ENCODE data around the gene CTBP1.

The CTBP1 gene

GRCh38 chr4:1225272-1226143 lies 23.4 kb downstream of the CTBP1 start:
- H3K14ac ChIP-seq (ENCODE audit: low read length) = no peak overlapping the region
- no peak overlapping the region for H2AFZ ChIP-seq (ENCODE audit: low read length)
- H3K9ac ChIP-seq (ENCODE audit: low read depth, low read length, poor library complexity) = no peak overlapping the region
- no peak overlapping the region for H4K91ac ChIP-seq (ENCODE audit: low read depth, low read length, poor library complexity)
- no CpG with 5 or more reads among the region's 67 CpGs for WGBS, 2 donors (ENCODE audit: extremely low coverage in 2 of 2, insufficient read length in 2 of 2, insufficient replicate concordance in 1 of 2)
- H3K4me1 ChIP-seq (ENCODE audit: control insufficient read depth in 2 of 2, insufficient read depth in 1 of 2, low read depth in 1 of 2, low read length in 2 of 2) = no peaks in the 10 kb centered on the region
- H2BK5ac ChIP-seq (ENCODE audit: low read length) = no peak overlapping the region
- peak overlapping the region; percentile 40 for H2BK120ac ChIP-seq (ENCODE audit: low read depth, low read length)
- H3K27ac ChIP-seq (replicated peaks; ENCODE audit: low read length) = no peak overlapping the region
- H3K4ac ChIP-seq (ENCODE audit: low read length) = peak overlapping the region; percentile 66
- H3K36me3 ChIP-seq (replicated peaks in 1 of 2; ENCODE audit: control insufficient read depth in 2 of 2, insufficient read depth in 2 of 2, low read length in 2 of 2) = peaks cover 70 to 91% of the 10 kb centered on the region in 2 donors
- peaks cover 39% of the 10 kb centered on the region for H3K79me1 ChIP-seq (ENCODE audit: low read depth, low read length)
- no peak overlapping the region for H2BK12ac ChIP-seq (ENCODE audit: low read length)
- H2BK15ac ChIP-seq (ENCODE audit: low read length) = no peak overlapping the region
- no peak overlapping the region for H3K18ac ChIP-seq (ENCODE audit: low read length)
- no peak overlapping the region for H4K8ac ChIP-seq (ENCODE audit: low read depth, low read length)
- peaks cover 0 to 5% of the 10 kb centered on the region in 2 donors for H3K9me3 ChIP-seq (replicated peaks in 1 of 2; ENCODE audit: control insufficient read depth in 2 of 2, insufficient read depth in 1 of 2, low read depth in 1 of 2, low read length in 2 of 2)
- H3K4me2 ChIP-seq (ENCODE audit: insufficient read depth, low read length, poor library complexity, severe bottlenecking) = no peak overlapping the region
- no peak overlapping the region for H2AK5ac ChIP-seq (ENCODE audit: low read depth, low read length)
- H3K23ac ChIP-seq (ENCODE audit: low read depth, low read length, poor library complexity) = peak overlapping the region; percentile 66
- H3K27me3 ChIP-seq (ENCODE audit: control insufficient read depth in 3 of 3, insufficient read depth in 3 of 3, low read depth in 1 of 3, low read length in 3 of 3) = no peaks in the 10 kb centered on the region
- DNase-seq (ENCODE audit: low spot score) = no peak
- no peak overlapping the region for H3K4me3 ChIP-seq (ENCODE audit: low read length in 2 of 2)

GRCh38 chr4:1223841-1224809 lies 24.8 kb downstream of the CTBP1 start:
- Histone ChIP-seq H3K4me3 (ENCODE audit: low read length in 2 of 2) (peak overlapping the region in 1 of 2 donors; percentile 51), H3K9ac (ENCODE audit: low read depth, low read length, poor library complexity) (peak overlapping the region; percentile 56), H3K27me3 (ENCODE audit: control insufficient read depth in 3 of 3, insufficient read depth in 3 of 3, low read depth in 1 of 3, low read length in 3 of 3) (no peaks in the 10 kb centered on the region), H4K91ac (ENCODE audit: low read depth, low read length, poor library complexity) (no peak overlapping the region), H3K4ac (ENCODE audit: low read length) (no peak overlapping the region), H2BK5ac (ENCODE audit: low read length) (peak overlapping the region; percentile 32), H2BK15ac (ENCODE audit: low read length) (no peak overlapping the region), H4K8ac (ENCODE audit: low read depth, low read length) (peak overlapping the region; percentile 56), H3K4me1 (ENCODE audit: control insufficient read depth in 2 of 2, insufficient read depth in 1 of 2, low read depth in 1 of 2, low read length in 2 of 2) (no peaks in the 10 kb centered on the region), H3K9me3 (replicated peaks in 1 of 2; ENCODE audit: control insufficient read depth in 2 of 2, insufficient read depth in 1 of 2, low read depth in 1 of 2, low read length in 2 of 2) (peaks cover 0 to 5% of the 10 kb centered on the region in 2 donors), H2BK120ac (ENCODE audit: low read depth, low read length) (peak overlapping the region; percentile 76), H2AFZ (ENCODE audit: low read length) (no peak overlapping the region), H2AK5ac (ENCODE audit: low read depth, low read length) (no peak overlapping the region), H2BK12ac (ENCODE audit: low read length) (no peak overlapping the region), H3K14ac (ENCODE audit: low read length) (no peak overlapping the region), H3K36me3 (replicated peaks in 1 of 2; ENCODE audit: control insufficient read depth in 2 of 2, insufficient read depth in 2 of 2, low read length in 2 of 2) (peaks cover 59 to 88% of the 10 kb centered on the region in 2 donors), H3K4me2 (ENCODE audit: insufficient read depth, low read length, poor library complexity, severe bottlenecking) (no peak overlapping the region), H3K23ac (ENCODE audit: low read depth, low read length, poor library complexity) (peak overlapping the region; percentile 66), H3K79me1 (ENCODE audit: low read depth, low read length) (peaks cover 29% of the 10 kb centered on the region), H3K18ac (ENCODE audit: low read length) (no peak overlapping the region), H3K27ac (replicated peaks; ENCODE audit: low read length) (no peak overlapping the region)
- no peak for DNase-seq (ENCODE audit: low spot score)
- no CpG with 5 or more reads among the region's 40 CpGs for WGBS, 2 donors (ENCODE audit: extremely low coverage in 2 of 2, insufficient read length in 2 of 2, insufficient replicate concordance in 1 of 2)

GRCh38 chr4:1222938-1223690 lies 25.8 kb downstream of the CTBP1 start:
- Histone ChIP-seq H3K23ac (ENCODE audit: low read depth, low read length, poor library complexity) (no peak overlapping the region), H4K91ac (ENCODE audit: low read depth, low read length, poor library complexity) (no peak overlapping the region), H2BK12ac (ENCODE audit: low read length) (no peak overlapping the region), H2BK15ac (ENCODE audit: low read length) (no peak overlapping the region), H3K4ac (ENCODE audit: low read length) (no peak overlapping the region), H3K27ac (replicated peaks; ENCODE audit: low read length) (no peak overlapping the region), H3K27me3 (ENCODE audit: control insufficient read depth in 3 of 3, insufficient read depth in 3 of 3, low read depth in 1 of 3, low read length in 3 of 3) (no peaks in the 10 kb centered on the region), H2BK120ac (ENCODE audit: low read depth, low read length) (no peak overlapping the region), H3K9me3 (replicated peaks in 1 of 2; ENCODE audit: control insufficient read depth in 2 of 2, insufficient read depth in 1 of 2, low read depth in 1 of 2, low read length in 2 of 2) (peaks cover 0 to 5% of the 10 kb centered on the region in 2 donors), H3K4me3 (ENCODE audit: low read length in 2 of 2) (no peak overlapping the region), H3K18ac (ENCODE audit: low read length) (no peak overlapping the region), H3K14ac (ENCODE audit: low read length) (no peak overlapping the region), H3K9ac (ENCODE audit: low read depth, low read length, poor library complexity) (no peak overlapping the region), H2AFZ (ENCODE audit: low read length) (no peak overlapping the region), H4K8ac (ENCODE audit: low read depth, low read length) (no peak overlapping the region), H3K4me1 (ENCODE audit: control insufficient read depth in 2 of 2, insufficient read depth in 1 of 2, low read depth in 1 of 2, low read length in 2 of 2) (no peaks in the 10 kb centered on the region), H2AK5ac (ENCODE audit: low read depth, low read length) (no peak overlapping the region), H2BK5ac (ENCODE audit: low read length) (peak overlapping the region; percentile 32), H3K36me3 (replicated peaks in 1 of 2; ENCODE audit: control insufficient read depth in 2 of 2, insufficient read depth in 2 of 2, low read length in 2 of 2) (peaks cover 50 to 88% of the 10 kb centered on the region in 2 donors), H3K79me1 (ENCODE audit: low read depth, low read length) (peaks cover 27% of the 10 kb centered on the region), H3K4me2 (ENCODE audit: insufficient read depth, low read length, poor library complexity, severe bottlenecking) (no peak overlapping the region)
- DNase-seq (ENCODE audit: low spot score) = no peak
- no CpG with 5 or more reads among the region's 29 CpGs for WGBS, 2 donors (ENCODE audit: extremely low coverage in 2 of 2, insufficient read length in 2 of 2, insufficient replicate concordance in 1 of 2)

All from neuronal stem cell (in vitro differentiated cells).